Omental fat pad (tissue), 4 donors: ENCODE results near the gene CUX1. TPM values are rescaled to one million over a fixed set of nuclear protein-coding genes. Genes with fewer than 3 reads are reported as not detected.
A peak's percentile ranks its signal among the peaks of the same experiment; 100 is the strongest.

Source experiments
- ATAC-seq: fragments of 150-250 bp; one replicate; pipeline ENCODE4 v1.9.1; 2016; ENCODE audit warnings: mild to moderate bottlenecking, moderate library complexity; ENCODE audit not compliant: low FRiP score
- DNase-seq: peaks from one replicate; pipeline ENCODE4 v3.0.0-alpha.2; 2019; ENCODE audit warnings: low spot score
- total RNA-seq, 4 donors: library from RNA; depleted of rRNA; stranded (reverse); fragments of >200 nt; gene quantifications; one replicate each; pipeline ENCODE4 v1.1.0, GENCODE V29; 2016
- TF ChIP-seq, protein P1 (sequence below), 3 donors: fragments of 450-650 bp; IDR thresholded peaks; one replicate each; pipeline ENCODE4 v1.5.1; 2016 to 2017; ENCODE audit warnings: antibody characterized with exemption in 3 of 3, mild to moderate bottlenecking in 3 of 3, moderate library complexity in 2 of 3

CUX1 gene
- total RNA-seq, 4 donors from 2014 or later, result 67.6 to 141 (median 75.7) TPM

DNA sequence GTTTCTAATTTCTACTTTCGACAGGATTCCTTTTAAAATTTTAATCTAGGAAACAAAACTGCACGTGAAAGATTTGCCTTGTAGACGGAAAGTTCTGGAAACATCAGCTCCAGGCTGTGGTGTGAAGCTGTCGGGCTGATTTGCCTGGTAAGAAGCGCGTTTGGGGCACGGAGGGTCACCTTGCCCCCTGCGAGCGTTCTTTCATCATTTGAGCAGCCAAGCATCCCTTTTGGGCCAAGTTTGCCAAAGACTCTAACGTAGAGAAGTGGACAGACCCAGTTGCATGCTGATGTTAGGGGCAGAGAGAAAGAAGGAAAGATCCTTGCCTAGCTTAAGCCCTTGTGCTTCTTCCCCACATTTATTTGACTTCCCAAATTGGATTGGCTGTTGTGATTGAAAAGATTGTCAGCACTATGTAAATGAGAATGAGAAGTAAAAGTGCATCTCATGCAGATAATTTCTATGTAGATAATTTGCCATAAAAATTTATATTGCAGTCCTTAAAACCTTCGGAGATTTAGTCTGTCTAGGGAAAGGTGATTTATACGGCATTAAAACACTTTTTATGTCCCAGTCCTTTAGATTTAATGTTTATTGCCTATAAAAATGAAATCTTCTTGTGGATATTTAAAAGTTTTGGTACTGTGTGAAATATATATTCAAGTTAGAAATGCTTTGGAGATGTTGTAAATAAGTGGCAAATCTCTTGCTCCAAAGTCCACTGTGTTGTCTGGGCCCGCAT is 76.1 kb downstream of the CUX1 start:
- TF ChIP-seq, protein P1, sequence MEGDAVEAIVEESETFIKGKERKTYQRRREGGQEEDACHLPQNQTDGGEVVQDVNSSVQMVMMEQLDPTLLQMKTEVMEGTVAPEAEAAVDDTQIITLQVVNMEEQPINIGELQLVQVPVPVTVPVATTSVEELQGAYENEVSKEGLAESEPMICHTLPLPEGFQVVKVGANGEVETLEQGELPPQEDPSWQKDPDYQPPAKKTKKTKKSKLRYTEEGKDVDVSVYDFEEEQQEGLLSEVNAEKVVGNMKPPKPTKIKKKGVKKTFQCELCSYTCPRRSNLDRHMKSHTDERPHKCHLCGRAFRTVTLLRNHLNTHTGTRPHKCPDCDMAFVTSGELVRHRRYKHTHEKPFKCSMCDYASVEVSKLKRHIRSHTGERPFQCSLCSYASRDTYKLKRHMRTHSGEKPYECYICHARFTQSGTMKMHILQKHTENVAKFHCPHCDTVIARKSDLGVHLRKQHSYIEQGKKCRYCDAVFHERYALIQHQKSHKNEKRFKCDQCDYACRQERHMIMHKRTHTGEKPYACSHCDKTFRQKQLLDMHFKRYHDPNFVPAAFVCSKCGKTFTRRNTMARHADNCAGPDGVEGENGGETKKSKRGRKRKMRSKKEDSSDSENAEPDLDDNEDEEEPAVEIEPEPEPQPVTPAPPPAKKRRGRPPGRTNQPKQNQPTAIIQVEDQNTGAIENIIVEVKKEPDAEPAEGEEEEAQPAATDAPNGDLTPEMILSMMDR (IDR thresholded peaks at IDR 0.05), result no peak
- DNase-seq (no peak), ATAC-seq (no peak)

DNA sequence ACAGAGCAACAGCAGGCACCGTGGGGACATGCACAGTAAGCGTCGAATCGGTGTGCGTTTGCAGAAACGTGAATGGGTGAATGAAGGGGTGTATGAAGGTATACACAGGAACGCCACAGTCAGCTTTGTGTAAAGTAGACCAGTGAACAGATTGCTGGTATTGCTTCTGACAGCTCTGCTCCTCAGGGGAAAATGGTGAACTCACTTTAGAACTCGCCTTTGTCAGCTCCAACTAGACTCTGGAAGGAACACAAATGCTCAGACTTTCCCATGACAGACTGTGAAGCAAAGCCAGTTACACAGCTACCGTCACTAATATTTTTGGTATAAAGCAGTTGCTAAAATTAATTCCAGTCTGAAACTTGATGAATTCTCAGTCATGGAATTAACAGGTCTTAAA is 78.9 kb downstream of the CUX1 start:
- no peak for DNase-seq
- TF ChIP-seq, protein P1 (IDR thresholded peaks at IDR 0.05), result no peak
- no peak for ATAC-seq

DNA sequence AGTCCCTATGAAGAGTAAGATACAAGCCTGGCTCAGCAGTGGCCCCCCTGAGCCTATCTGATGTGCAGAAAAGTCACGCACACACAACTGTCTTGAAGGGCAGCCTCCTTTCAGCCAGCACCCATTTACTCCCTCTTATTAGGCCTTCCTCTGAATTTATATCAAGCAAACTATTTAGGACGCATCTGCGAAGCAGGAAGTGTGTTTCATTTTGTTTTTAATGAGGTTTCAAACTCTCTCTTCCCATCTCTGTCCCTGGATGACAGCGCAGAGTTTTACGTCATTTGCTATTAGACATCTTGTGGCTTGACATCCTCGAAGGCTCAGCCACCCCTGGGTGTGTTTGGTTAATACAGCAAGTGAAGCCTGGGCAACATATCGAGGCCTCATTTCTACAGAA is 79.5 kb downstream of the CUX1 start:
- DNase-seq (no peak), ATAC-seq (no peak)
- TF ChIP-seq, protein P1 (IDR thresholded peaks at IDR 0.05), result no peak

DNA sequence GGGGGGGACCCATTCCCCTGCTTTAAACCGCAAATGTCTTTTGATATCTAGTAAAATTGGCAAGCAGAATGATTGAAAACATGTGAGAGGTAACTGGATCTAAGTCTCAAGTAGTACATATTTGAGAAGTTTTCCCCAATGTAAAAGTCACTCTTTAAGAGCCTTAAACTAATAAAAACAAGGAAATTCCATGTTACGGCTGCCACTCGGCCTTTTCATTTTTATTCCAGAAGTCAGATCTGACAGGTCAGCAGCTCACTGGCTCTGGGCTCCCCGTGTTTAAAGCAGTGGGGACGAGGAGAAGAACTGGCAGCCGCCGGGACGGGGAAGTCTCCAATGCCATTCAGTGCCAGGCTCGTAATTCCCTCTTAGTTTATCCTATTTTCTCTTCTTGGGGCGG is 80.7 kb downstream of the CUX1 start:
- DNase-seq (no peak), ATAC-seq (no peak)
- TF ChIP-seq, protein P1 (IDR thresholded peaks at IDR 0.05), result no peak

DNA sequence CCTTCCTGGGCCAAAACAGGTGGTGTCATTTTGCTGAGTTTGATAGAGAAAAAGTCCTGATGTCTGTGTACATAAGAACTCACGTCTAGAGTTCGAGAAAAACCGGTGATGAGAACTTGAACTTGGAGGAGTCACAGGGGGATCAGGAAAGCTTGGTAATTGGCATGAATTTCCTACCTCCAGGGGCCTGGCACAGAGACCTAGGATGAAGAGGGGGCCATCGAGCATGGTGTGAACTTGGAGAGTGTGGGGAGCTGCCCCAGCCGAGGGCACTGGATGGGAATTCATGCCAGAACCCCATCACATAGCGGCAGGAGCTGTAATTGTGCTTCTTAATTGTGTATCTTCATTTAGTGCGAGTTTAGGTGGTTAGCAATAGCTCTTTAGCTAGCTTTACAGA is 82.2 kb downstream of the CUX1 start:
- ATAC-seq (peak; percentile 9), DNase-seq (no peak)
- TF ChIP-seq, protein P1 (IDR thresholded peaks at IDR 0.05), result no peak

DNA sequence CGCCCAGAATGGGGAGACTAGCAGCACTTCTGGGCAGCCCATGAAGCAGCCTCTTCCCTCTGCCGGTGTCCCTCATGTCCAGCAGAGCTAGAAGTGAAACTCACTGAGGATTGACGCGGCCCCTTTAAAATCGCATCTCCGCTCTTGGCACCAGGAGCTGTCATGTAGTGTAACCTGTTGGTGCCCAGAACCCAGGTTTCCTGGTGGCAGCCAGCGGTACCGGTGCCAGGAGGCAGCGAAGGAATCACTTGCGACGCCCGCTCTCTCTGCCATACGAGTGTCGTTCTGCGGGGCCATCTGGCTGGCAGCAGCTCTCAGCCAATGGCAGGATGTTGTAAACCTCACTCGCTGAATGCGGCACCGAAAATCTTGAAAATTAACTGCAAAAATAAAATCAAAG is 82.7 kb downstream of the CUX1 start:
- TF ChIP-seq, protein P1 (IDR thresholded peaks at IDR 0.05), result no peak
- no peak for DNase-seq
- peak; percentile 16 for ATAC-seq
